ENCODE data around the gene ASB16. TPM values are rescaled to one million over a fixed set of nuclear protein-coding genes. Genes with fewer than 3 reads are reported as not detected.
A peak's percentile ranks its signal among the peaks of the same experiment; 100 is the strongest.

Gene ASB16
- total and polyA plus RNA-seq, 9 of the 15 experiments (the other 6 are each of a cell fraction or from before 2014, with no cell fraction given), result 0.03 to 0.07 TPM; not detected in 7

- TF ChIP-seq, protein P1, sequence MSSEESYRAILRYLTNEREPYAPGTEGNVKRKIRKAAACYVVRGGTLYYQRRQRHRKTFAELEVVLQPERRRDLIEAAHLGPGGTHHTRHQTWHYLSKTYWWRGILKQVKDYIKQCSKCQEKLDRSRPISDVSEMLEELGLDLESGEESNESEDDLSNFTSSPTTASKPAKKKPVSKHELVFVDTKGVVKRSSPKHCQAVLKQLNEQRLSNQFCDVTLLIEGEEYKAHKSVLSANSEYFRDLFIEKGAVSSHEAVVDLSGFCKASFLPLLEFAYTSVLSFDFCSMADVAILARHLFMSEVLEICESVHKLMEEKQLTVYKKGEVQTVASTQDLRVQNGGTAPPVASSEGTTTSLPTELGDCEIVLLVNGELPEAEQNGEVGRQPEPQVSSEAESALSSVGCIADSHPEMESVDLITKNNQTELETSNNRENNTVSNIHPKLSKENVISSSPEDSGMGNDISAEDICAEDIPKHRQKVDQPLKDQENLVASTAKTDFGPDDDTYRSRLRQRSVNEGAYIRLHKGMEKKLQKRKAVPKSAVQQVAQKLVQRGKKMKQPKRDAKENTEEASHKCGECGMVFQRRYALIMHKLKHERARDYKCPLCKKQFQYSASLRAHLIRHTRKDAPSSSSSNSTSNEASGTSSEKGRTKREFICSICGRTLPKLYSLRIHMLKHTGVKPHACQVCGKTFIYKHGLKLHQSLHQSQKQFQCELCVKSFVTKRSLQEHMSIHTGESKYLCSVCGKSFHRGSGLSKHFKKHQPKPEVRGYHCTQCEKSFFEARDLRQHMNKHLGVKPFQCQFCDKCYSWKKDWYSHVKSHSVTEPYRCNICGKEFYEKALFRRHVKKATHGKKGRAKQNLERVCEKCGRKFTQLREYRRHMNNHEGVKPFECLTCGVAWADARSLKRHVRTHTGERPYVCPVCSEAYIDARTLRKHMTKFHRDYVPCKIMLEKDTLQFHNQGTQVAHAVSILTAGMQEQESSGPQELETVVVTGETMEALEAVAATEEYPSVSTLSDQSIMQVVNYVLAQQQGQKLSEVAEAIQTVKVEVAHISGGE (CRISPR knock-in tag; IDR thresholded peaks at IDR 0.05), result no peak
- TF ChIP-seq TCF3 (CRISPR knock-in tag; IDR thresholded peaks at IDR 0.05) (0 out of 2 replicates have a peak, but pooled peaks have one; percentile 20), ZNF445 (CRISPR knock-in tag; IDR thresholded peaks at IDR 0.05; ENCODE audit: low read depth) (no peak), RFX7 (CRISPR knock-in tag; IDR thresholded peaks at IDR 0.05) (no peak), ATF7 (IDR thresholded peaks at IDR 0.05) (peak; percentile 93), HMGN3 (IDR thresholded peaks at IDR 0.05; ENCODE audit: borderline replicate concordance, extremely low read depth, insufficient read length, low read depth, low read length) (peak; percentile 91), TRIM24 (IDR thresholded peaks at IDR 0.05) (peak in 1 of 2 experiments; percentile 61; a peak in 1 of 4 replicates), TBL1XR1 (IDR thresholded peaks at IDR 0.05; ENCODE audit: low read length in 2 of 2) (no peak), JUND (IDR thresholded peaks at IDR 0.05; ENCODE audit: borderline replicate concordance, low read depth, low read length) (peak; percentile 97), JUND (tag; IDR thresholded peaks at IDR 0.05; ENCODE audit: borderline replicate concordance, low read depth, low read length) (peak; percentile 97), FOXK1 (CRISPR knock-in tag; IDR thresholded peaks at IDR 0.05; ENCODE audit: borderline replicate concordance) (no peak), TSC22D4 (tag; IDR thresholded peaks at IDR 0.05) (no peak), RFX5 (IDR thresholded peaks at IDR 0.05; ENCODE audit: low read depth, low read length) (no peak), STAT5B (CRISPR knock-in tag; IDR thresholded peaks at IDR 0.05) (no peak), SAFB2 (IDR thresholded peaks at IDR 0.05; ENCODE audit: borderline replicate concordance, low read depth, low read length, severe bottlenecking) (no peak), SMARCE1 (IDR thresholded peaks at IDR 0.05) (peak; percentile 92), ZC3H4 (CRISPR knock-in tag; IDR thresholded peaks at IDR 0.05; ENCODE audit: borderline replicate concordance) (no peak), BRF2 (IDR thresholded peaks at IDR 0.05; ENCODE audit: borderline replicate concordance, insufficient read depth, insufficient read length) (no peak), ILK (tag; IDR thresholded peaks at IDR 0.05; ENCODE audit: borderline replicate concordance, low read depth) (no peak), ZNF121 (CRISPR knock-in tag; conservative IDR thresholded peaks at IDR 0.05) (no peak)
- TF ChIP-seq, protein P2, sequence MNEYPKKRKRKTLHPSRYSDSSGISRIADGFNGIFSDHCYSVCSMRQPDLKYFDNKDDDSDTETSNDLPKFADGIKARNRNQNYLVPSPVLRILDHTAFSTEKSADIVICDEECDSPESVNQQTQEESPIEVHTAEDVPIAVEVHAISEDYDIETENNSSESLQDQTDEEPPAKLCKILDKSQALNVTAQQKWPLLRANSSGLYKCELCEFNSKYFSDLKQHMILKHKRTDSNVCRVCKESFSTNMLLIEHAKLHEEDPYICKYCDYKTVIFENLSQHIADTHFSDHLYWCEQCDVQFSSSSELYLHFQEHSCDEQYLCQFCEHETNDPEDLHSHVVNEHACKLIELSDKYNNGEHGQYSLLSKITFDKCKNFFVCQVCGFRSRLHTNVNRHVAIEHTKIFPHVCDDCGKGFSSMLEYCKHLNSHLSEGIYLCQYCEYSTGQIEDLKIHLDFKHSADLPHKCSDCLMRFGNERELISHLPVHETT (CRISPR knock-in tag; conservative IDR thresholded peaks at IDR 0.05 in 1 of 2, IDR thresholded peaks at IDR 0.05 in 1 of 2), result no peak
Observed at GRCh38 chr17:44137891-44138709, 32.4 kb upstream of the ASB16 start (continued).
